ENCODE results near the gene ZNF770.

DNA sequence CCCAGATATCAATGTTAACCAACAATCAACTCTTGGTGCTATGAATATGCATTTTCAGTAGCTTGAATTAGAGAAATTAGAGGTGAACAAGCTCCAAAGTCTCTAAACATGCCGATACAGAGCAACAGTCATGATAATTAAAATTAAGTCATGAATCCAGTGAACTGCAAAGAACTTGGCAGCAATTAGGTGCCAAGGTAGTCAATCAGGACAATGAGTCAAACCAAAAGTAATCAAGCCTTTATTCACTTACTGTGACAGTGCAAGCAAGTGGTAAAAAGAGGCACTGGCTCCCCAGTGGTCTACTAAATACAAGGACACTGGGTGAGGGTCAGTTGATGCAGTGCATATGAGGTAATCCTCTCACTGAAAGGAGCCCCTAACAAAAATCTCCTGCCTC is 1.8 kb downstream of the ZNF770 start:
- TF ChIP-seq, protein P1, sequence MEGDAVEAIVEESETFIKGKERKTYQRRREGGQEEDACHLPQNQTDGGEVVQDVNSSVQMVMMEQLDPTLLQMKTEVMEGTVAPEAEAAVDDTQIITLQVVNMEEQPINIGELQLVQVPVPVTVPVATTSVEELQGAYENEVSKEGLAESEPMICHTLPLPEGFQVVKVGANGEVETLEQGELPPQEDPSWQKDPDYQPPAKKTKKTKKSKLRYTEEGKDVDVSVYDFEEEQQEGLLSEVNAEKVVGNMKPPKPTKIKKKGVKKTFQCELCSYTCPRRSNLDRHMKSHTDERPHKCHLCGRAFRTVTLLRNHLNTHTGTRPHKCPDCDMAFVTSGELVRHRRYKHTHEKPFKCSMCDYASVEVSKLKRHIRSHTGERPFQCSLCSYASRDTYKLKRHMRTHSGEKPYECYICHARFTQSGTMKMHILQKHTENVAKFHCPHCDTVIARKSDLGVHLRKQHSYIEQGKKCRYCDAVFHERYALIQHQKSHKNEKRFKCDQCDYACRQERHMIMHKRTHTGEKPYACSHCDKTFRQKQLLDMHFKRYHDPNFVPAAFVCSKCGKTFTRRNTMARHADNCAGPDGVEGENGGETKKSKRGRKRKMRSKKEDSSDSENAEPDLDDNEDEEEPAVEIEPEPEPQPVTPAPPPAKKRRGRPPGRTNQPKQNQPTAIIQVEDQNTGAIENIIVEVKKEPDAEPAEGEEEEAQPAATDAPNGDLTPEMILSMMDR (IDR thresholded peaks at IDR 0.05), result no peak
- no peak for TF ChIP-seq POLR2AphosphoS5 (IDR thresholded peaks at IDR 0.05)

Data from upper lobe of left lung (tissue), 4 donors.